Vagina (tissue), 2 donors: ENCODE measurements around the gene LELP1. TPM values are rescaled to one million over a fixed set of nuclear protein-coding genes. Genes with fewer than 3 reads are reported as not detected.

Source experiments
- DNase-seq, 2 donors: peaks; one replicate each; pipeline ENCODE4 v3.0.0-alpha.2; 2017; ENCODE audit errors: extremely low spot score in 2 of 2
- H3K27ac ChIP-seq: fragments of 200-600 bp; sonication (generic); one replicate; pipeline ENCODE4 v1.5.1; 2019
- H3K27me3 ChIP-seq: fragments of 200-600 bp; sonication (generic); one replicate; pipeline ENCODE4 v1.5.1; 2019
- H3K36me3 ChIP-seq, 2 donors: fragments of 200-600 bp; sonication (generic); one replicate each; pipeline ENCODE4 v1.5.1; 2017 to 2019
- H3K4me1 ChIP-seq: fragments of 200-600 bp; sonication (generic); one replicate; pipeline ENCODE4 v1.5.1; 2019
- H3K4me3 ChIP-seq, 2 donors: fragments of 200-600 bp; sonication (generic); 1 replicate in 1 of 2; 2 replicates in 1 of 2; pipeline ENCODE4 v1.5.1; 2016 to 2019
- H3K9me3 ChIP-seq: fragments of 200-600 bp; sonication (generic); one replicate; pipeline ENCODE4 v1.5.1; 2019
- CTCF ChIP-seq, 3 experiments: fragments of 450-650 bp in 2 of 3; fragments of 200-600 bp in 1 of 3; sonication (generic) in 1 of 3; IDR thresholded peaks; one replicate each; pipeline ENCODE4 v1.5.1; 2017 to 2019; ENCODE audit warnings: antibody characterized with exemption in 3 of 3, mild to moderate bottlenecking in 2 of 3, moderate library complexity in 2 of 3
- POLR2A ChIP-seq, 2 donors: fragments of 450-650 bp; IDR thresholded peaks; one replicate each; pipeline ENCODE4 v1.6.1; 2017; ENCODE audit warnings: antibody characterized with exemption in 2 of 2, mild to moderate bottlenecking in 2 of 2, moderate library complexity in 2 of 2
- POLR2AphosphoS5 ChIP-seq, 2 donors: sonication (generic); formaldehyde crosslinking; IDR thresholded peaks; one replicate each; pipeline ENCODE4 v1.9.0; 2017; ENCODE audit warnings: antibody characterized with exemption in 2 of 2, mild to moderate bottlenecking in 2 of 2, low read depth in 1 of 2; ENCODE audit not compliant: insufficient read depth in 1 of 2
- intact Hi-C: fragments of 100-400 bp; cut with DNase I; formaldehyde crosslinking; loops from one replicate; pipeline ENCODE4 v1.15.1; 2023
- total RNA-seq: library from RNA; depleted of rRNA; stranded (reverse); fragments of >200 nt; gene quantifications from one replicate; pipeline ENCODE4 v1.2.3, GENCODE V29; 2016

LELP1 gene
- not detected for total RNA-seq

DNA sequence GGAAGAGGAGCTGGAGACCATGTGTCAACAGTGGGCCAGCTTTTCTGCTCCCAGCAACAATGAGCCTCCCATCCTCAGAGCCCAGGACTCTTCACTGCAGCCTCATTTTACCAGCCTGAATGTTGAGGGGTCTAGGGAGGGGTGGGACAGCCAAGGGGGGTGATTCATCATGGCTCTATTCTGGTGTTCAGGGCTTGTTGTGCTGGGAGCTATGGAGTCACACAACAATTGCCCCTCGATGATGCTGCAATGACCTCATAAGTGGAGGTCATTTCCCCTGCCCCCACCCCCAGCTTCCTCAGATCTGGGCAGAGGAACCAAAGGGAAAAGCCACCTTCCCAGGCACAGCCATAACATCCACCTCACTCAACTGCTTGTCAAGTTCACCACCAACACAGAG, at the start of gene LELP1:
Gene LELP1, plus strand, starts transcription at position 301 of the 400 bp plus-strand sequence. CDS start 1,278 bp downstream, outside the sequence.
- intact Hi-C loops = no loop called here
- no peak within 1 kb of the TSS for H3K4me3 ChIP-seq
- no peaks in the 10 kb centered on the region for H3K4me1 ChIP-seq
- no peaks in the 10 kb centered on the region for H3K27me3 ChIP-seq
- TF ChIP-seq POLR2A (IDR thresholded peaks at IDR 0.05) (no peak), POLR2AphosphoS5 (IDR thresholded peaks at IDR 0.05; ENCODE audit: insufficient read depth in 1 of 2, low read depth in 1 of 2) (no peak), CTCF (IDR thresholded peaks at IDR 0.05) (no peak)
- no peaks in the 10 kb centered on the region for H3K36me3 ChIP-seq
- no peaks in the 10 kb centered on the region for H3K9me3 ChIP-seq
- no peak for DNase-seq
- H3K27ac ChIP-seq = no peak within 1 kb of the TSS

GRCh38 chr1:153155541-153155940, 47.7 kb upstream of the LELP1 start:
- no peaks in the 10 kb centered on the region for H3K27me3 ChIP-seq
- H3K36me3 ChIP-seq = no peaks in the 10 kb centered on the region
- no peak overlapping the region for H3K4me3 ChIP-seq
- H3K4me1 ChIP-seq = no peaks in the 10 kb centered on the region
- TF ChIP-seq CTCF (IDR thresholded peaks at IDR 0.05) = no peak
- TF ChIP-seq POLR2AphosphoS5 (IDR thresholded peaks at IDR 0.05; ENCODE audit: insufficient read depth in 1 of 2, low read depth in 1 of 2) = no peak
- TF ChIP-seq POLR2A (IDR thresholded peaks at IDR 0.05) = no peak
- intact Hi-C loops = no loop called here
- peaks cover 3% of the 10 kb centered on the region for H3K9me3 ChIP-seq
- H3K27ac ChIP-seq = no peak overlapping the region
- DNase-seq = no peak

GRCh38 chr1:153168686-153169085, 34.5 kb upstream of the LELP1 start:
- no peaks in the 10 kb centered on the region for H3K9me3 ChIP-seq
- no peaks in the 10 kb centered on the region for H3K27me3 ChIP-seq
- intact Hi-C loops = no loop called here
- no peak for DNase-seq
- no peaks in the 10 kb centered on the region for H3K36me3 ChIP-seq
- no peak overlapping the region for H3K27ac ChIP-seq
- no peak overlapping the region for H3K4me3 ChIP-seq
- H3K4me1 ChIP-seq = no peaks in the 10 kb centered on the region
- TF ChIP-seq POLR2A (IDR thresholded peaks at IDR 0.05) = no peak
- no peak for TF ChIP-seq POLR2AphosphoS5 (IDR thresholded peaks at IDR 0.05; ENCODE audit: insufficient read depth in 1 of 2, low read depth in 1 of 2)
- TF ChIP-seq CTCF (IDR thresholded peaks at IDR 0.05) = no peak

DNA sequence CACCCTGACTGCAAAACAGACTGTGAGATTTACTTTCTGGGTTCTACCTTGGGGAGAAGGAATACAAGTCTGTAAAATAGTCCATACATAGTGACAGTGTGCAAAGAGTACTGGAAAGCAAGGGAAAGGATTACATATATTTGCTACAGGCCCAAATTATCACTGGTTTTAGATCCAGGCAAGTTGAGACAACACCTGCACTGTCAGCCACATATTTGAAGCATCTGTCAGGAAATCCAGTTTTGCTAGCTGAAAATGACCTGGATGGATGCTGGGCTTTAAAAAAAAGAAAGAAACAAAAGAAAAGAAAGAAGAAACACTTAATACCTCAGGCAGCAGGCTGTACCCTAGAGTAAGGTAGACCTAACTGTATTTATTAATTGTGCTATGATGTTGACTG, 28.6 kb upstream of the LELP1 start:
- H3K27me3 ChIP-seq = no peaks in the 10 kb centered on the region
- DNase-seq = no peak
- no peaks in the 10 kb centered on the region for H3K4me1 ChIP-seq
- intact Hi-C loops = no loop called here
- H3K9me3 ChIP-seq = no peaks in the 10 kb centered on the region
- no peak overlapping the region for H3K4me3 ChIP-seq
- no peak overlapping the region for H3K27ac ChIP-seq
- TF ChIP-seq POLR2AphosphoS5 (IDR thresholded peaks at IDR 0.05; ENCODE audit: insufficient read depth in 1 of 2, low read depth in 1 of 2) (no peak), CTCF (IDR thresholded peaks at IDR 0.05) (no peak), POLR2A (IDR thresholded peaks at IDR 0.05) (no peak)
- H3K36me3 ChIP-seq = no peaks in the 10 kb centered on the region

- TF ChIP-seq CTCF (IDR thresholded peaks at IDR 0.05) (no peak), POLR2A (IDR thresholded peaks at IDR 0.05) (no peak), POLR2AphosphoS5 (IDR thresholded peaks at IDR 0.05; ENCODE audit: insufficient read depth in 1 of 2, low read depth in 1 of 2) (no peak)
- intact Hi-C loops = no loop called here
- H3K4me1 ChIP-seq = no peaks in the 10 kb centered on the region
- DNase-seq = no peak
- no peak overlapping the region for H3K4me3 ChIP-seq
- H3K27me3 ChIP-seq = no peaks in the 10 kb centered on the region
- no peaks in the 10 kb centered on the region for H3K36me3 ChIP-seq
- H3K27ac ChIP-seq = no peak overlapping the region
- no peaks in the 10 kb centered on the region for H3K9me3 ChIP-seq
Measured at GRCh38 chr1:153178922-153179321, 24.3 kb upstream of the LELP1 start.
